HepG2 (cell line): Measurements from ENCODE around the gene ABHD13. TPM values are rescaled to one million over a fixed set of nuclear protein-coding genes. Genes with fewer than 3 reads are reported as not detected.

Experiments
- ATF1 ChIP-seq: IDR thresholded peaks from 2 replicates; pipeline ENCODE4 v1.6.1; 2016; ENCODE audit warnings: mild to moderate bottlenecking, control low read depth
- CENPX ChIP-seq: sonication (generic); formaldehyde crosslinking; IDR thresholded peaks from 2 replicates; pipeline ENCODE4 v1.9.0; 2021; ENCODE audit warnings: mild to moderate bottlenecking, missing genetic modification reagents, moderate library complexity
- DBP ChIP-seq: sonication (generic); formaldehyde crosslinking; IDR thresholded peaks from 2 replicates; pipeline ENCODE4 v1.4.0; 2020; ENCODE audit warnings: missing genetic modification reagents; ENCODE audit errors: not compliant biosample characterization
- GTF3A ChIP-seq: sonication (generic); formaldehyde crosslinking; conservative IDR thresholded peaks from 2 replicates; pipeline ENCODE4 v1.4.0; 2020; ENCODE audit warnings: mild to moderate bottlenecking, missing genetic modification reagents
- HNRNPLL ChIP-seq: fragments of 200-400 bp; formaldehyde crosslinking; IDR thresholded peaks from 2 replicates; pipeline ENCODE4 v1.6.1; 2017; ENCODE audit warnings: mild to moderate bottlenecking, low read depth, low read length; ENCODE audit not compliant: poor library complexity, severe bottlenecking
- PAWR ChIP-seq: sonication (generic); formaldehyde crosslinking; IDR thresholded peaks from 2 replicates; pipeline ENCODE4 v1.4.0; 2020; ENCODE audit warnings: missing genetic modification reagents, mild to moderate bottlenecking, borderline replicate concordance
- SALL2 ChIP-seq: sonication (generic); formaldehyde crosslinking; IDR thresholded peaks from 2 replicates; pipeline ENCODE4 v1.8.1; 2023; ENCODE audit warnings: mild to moderate bottlenecking, missing genetic modification reagents, inconsistent platforms
- STAT5B ChIP-seq: sonication (generic); formaldehyde crosslinking; IDR thresholded peaks from 2 replicates; pipeline ENCODE4 v1.4.0; 2020; ENCODE audit warnings: missing genetic modification reagents
- TRIM22 ChIP-seq: fragments of 450-650 bp; IDR thresholded peaks from 2 replicates; pipeline ENCODE4 v1.6.1; 2017
- ZNF276 ChIP-seq: sonication (generic); formaldehyde crosslinking; IDR thresholded peaks from 2 replicates; pipeline ENCODE4 v1.4.0; 2020; ENCODE audit warnings: mild to moderate bottlenecking, low read depth, missing genetic modification reagents
- ZNF510 ChIP-seq: sonication (generic); formaldehyde crosslinking; IDR thresholded peaks from 2 replicates; pipeline ENCODE4 v1.4.0; 2020; ENCODE audit warnings: low read depth, mild to moderate bottlenecking, missing genetic modification reagents
- ZNF646 ChIP-seq: sonication (generic); formaldehyde crosslinking; IDR thresholded peaks from 2 replicates; pipeline ENCODE4 v1.9.0; 2021; ENCODE audit warnings: mild to moderate bottlenecking, missing genetic modification reagents
- ZNF770 ChIP-seq: sonication (generic); formaldehyde crosslinking; IDR thresholded peaks from 2 replicates; pipeline ENCODE4 v1.5.0; 2020; ENCODE audit warnings: mild to moderate bottlenecking, missing genetic modification reagents
- ZNF788 ChIP-seq: sonication (generic); formaldehyde crosslinking; IDR thresholded peaks from 2 replicates; pipeline ENCODE4 v1.5.0; 2020; ENCODE audit warnings: mild to moderate bottlenecking, missing genetic modification reagents, borderline replicate concordance
- ZZZ3 ChIP-seq: sonication (generic); formaldehyde crosslinking; IDR thresholded peaks from 2 replicates; pipeline ENCODE4 v1.4.0; 2020; ENCODE audit warnings: missing genetic modification reagents, mild to moderate bottlenecking, borderline replicate concordance
- polyA plus RNA-seq, 8 experiments: library from polyadenylated mRNA; depleted of rRNA in 3 of 8; stranded (reverse) in 7 of 8; unstranded in 1 of 8; fragments of >200 nt; fragmentation: Illumina TruSeq in 4 of 8; extraction: Trizol in 4 of 8; gene quantifications; 2 replicates each; pipeline versions ENCODE4 v1.2.1 to v1.2.3, GENCODE V29; 2011 to 2016; ENCODE audit warnings: low read depth in 4 of 8, missing spikeins in 1 of 8, mixed read lengths in 1 of 8; ENCODE audit not compliant: insufficient read depth in 1 of 8
- total RNA-seq, 5 experiments: library from RNA; depleted of rRNA; stranded (reverse); fragments of >200 nt; fragmentation: Illumina TruSeq; extraction: Trizol; gene quantifications; 2 replicates each; pipeline ENCODE4 v1.2.3, GENCODE V29; 2016; ENCODE audit warnings: low read depth in 1 of 5

Gene ABHD13
- total and polyA plus RNA-seq, 2 of the 13 experiments (the other 11 are each of a cell fraction or from before 2014, with no cell fraction given): 4.3 to 6.2 TPM

- 0 out of 2 replicates have a peak, but pooled peaks have one; percentile 54 for TF ChIP-seq ZNF510 (CRISPR knock-in tag)
- TF ChIP-seq ZNF646: no peak
- TF ChIP-seq STAT5B (CRISPR knock-in tag): no peak
- no peak for TF ChIP-seq GTF3A (CRISPR knock-in tag)
- TF ChIP-seq ZNF770 (CRISPR knock-in tag): peak; percentile 66; the same call in 1 of the 2 replicates
- TF ChIP-seq DBP (CRISPR knock-in tag): no peak
- TF ChIP-seq ZNF276 (CRISPR knock-in tag): no peak
- TF ChIP-seq TRIM22: no peak
- TF ChIP-seq ZZZ3 (CRISPR knock-in tag): peak; percentile 47; the same call in 1 of the 2 replicates
- TF ChIP-seq ZNF788 (CRISPR knock-in tag): peak; percentile 80; the same call in 1 of the 2 replicates
- TF ChIP-seq HNRNPLL: peak; percentile 91
- TF ChIP-seq CENPX (CRISPR knock-in tag): no peak
- TF ChIP-seq PAWR (CRISPR knock-in tag): no peak
- TF ChIP-seq ATF1 (CRISPR knock-in tag): no peak
- 0 out of 2 replicates have a peak, but pooled peaks have one; percentile 71 for TF ChIP-seq SALL2 (CRISPR knock-in tag)
Measured at GRCh38 chr13:108218044-108218974, at the start of gene ABHD13 (continued).
